Gastrocnemius medialis (tissue), 4 donors: ENCODE results near the gene PTCH2.

ENCODE experiments used
- CTCF ChIP-seq, 5 experiments: fragments of 450-650 bp in 3 of 5; fragments of 200-600 bp in 2 of 5; sonication (generic) in 2 of 5; IDR thresholded peaks in 4 of 5; conservative IDR thresholded peaks in 1 of 5; 1 replicate in 4 of 5; 2 replicates in 1 of 5; pipeline ENCODE4 v1.5.1; 2016 to 2019; ENCODE audit warnings: antibody characterized with exemption in 5 of 5, mild to moderate bottlenecking in 3 of 5, moderate library complexity in 3 of 5
- POLR2A ChIP-seq, 2 donors: fragments of 450-650 bp; IDR thresholded peaks; one replicate each; pipeline ENCODE4 v1.6.1; 2017; ENCODE audit warnings: antibody characterized with exemption in 2 of 2, mild to moderate bottlenecking in 2 of 2, moderate library complexity in 2 of 2

GRCh38 chr1:44790968-44791801 lies 51.9 kb downstream of the PTCH2 start:
- TF ChIP-seq CTCF (IDR thresholded peaks at IDR 0.05 in 4 of 5, conservative IDR thresholded peaks at IDR 0.05 in 1 of 5) (no peak), POLR2A (IDR thresholded peaks at IDR 0.05) (no peak)
